ENCODE data around the gene BRD1.
A peak's percentile ranks its signal among the peaks of the same experiment; 100 is the strongest.

BRD1 gene

DNA sequence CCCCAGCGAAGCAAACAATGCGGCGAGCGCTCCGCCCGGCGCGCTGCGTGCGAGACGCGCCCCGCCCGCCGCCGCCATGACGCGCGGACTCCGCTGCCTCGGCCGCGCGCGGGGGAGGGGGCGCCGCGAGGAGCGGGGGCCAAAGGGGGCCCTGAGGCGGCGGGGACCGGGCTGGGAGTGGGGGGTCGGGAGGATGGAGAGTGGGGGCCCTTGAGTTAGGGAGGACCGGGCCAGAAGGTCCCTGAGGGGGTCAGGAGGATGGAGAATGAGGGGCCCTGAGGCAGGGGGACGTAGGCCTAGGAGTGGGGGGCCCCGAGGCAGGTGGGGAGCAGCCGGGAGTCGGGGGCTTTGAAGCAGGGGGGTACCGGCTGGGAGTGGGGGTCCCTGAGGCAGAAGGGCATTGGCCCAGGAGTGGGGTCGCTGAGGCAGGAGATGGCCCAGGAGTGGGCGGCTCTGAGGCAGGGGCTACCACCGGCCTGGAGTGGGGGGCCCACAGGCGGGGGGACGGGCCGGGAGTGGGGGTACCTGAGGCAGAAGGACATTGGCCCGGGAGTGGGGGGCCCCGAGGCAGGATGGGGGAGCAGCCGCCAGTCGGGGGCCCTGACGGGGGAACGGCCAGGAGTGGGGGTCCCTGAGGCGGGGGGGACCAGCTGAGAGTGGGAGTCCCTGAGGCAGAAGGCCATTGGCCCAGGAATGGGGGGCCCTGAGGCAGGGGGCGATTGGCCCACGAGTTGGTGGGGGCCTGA, at the start of gene BRD1:
Gene BRD1 (minus strand): TSS at position 21 of the 746 bp plus-strand sequence. CDS start 3,556 bp downstream, outside the sequence.
- peak; percentile 51 to 56 for DNase-seq

DNA sequence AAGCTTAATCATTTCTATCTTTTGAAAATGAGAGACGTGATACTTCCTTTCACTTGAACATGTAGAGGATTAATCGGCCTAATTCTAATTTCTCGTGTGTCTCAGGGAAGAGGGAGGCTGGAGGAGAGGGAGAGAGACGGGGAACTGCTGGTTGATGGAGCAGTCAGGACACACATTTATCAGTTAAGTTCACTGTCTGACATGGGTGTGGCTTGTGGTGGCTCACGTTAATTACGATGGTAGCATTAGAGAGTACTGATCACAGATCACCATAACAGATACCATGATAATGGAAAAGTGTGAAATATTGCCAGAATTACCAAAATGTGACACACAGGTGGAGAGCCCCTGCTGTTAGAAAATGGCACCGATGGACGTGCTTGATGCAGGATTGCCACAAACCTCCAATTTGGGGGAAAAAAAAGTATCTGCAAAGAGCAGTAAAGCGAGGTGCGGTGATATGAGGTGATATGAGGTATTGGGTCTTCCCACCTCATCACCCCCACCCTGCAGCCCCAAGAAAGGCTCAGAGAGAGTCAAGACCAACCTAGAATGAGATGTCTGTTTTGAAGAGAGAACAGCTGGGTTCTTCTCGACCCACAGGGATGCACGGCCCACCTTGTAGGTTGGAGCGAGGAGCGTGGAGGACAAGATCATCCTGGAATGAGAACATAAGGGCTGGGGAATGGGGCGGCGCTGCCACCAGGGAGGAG, 45.7 kb upstream of the BRD1 start:
- DNase-seq: no peak

DNA sequence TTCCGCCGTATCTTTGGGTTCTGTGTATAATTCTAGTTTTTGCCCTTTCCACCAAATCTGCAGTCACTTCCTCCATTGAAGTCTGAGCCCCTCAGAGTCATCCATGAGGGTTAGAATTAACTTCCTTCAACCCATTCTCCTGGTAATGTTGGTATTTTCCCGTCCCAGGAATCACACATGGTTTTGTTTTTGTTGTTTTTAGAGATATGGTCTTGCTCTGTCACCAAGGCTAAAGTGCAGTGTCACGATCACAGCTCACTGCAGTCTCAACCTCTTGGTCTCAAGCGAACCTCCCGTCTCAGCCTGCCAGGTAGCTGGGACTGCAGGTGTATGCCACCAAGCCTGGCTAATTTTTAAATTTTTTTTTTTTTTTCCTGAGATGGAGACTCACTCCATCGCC, 44.7 kb upstream of the BRD1 start:
- DNase-seq: no peak

DNA sequence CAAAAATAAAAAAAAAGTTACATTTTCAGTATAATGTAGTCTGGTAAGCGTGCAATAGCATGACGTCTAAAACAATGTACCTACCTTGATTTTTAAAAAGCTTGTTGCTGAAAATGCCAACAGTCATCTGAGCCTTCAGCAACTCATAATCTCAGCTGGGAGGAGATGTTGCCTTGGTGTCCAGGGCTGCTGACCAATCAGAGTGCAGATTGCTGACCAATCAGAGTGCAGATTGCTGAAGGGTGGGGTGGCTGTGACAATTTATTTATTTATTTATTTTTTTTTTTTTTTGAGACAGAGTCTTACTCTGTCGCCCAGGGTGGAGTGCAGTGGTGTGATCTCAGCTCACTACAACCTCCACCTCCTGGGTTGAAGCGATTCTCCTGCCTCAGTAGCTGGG, 43.8 kb upstream of the BRD1 start:
- no peak for DNase-seq

DNA sequence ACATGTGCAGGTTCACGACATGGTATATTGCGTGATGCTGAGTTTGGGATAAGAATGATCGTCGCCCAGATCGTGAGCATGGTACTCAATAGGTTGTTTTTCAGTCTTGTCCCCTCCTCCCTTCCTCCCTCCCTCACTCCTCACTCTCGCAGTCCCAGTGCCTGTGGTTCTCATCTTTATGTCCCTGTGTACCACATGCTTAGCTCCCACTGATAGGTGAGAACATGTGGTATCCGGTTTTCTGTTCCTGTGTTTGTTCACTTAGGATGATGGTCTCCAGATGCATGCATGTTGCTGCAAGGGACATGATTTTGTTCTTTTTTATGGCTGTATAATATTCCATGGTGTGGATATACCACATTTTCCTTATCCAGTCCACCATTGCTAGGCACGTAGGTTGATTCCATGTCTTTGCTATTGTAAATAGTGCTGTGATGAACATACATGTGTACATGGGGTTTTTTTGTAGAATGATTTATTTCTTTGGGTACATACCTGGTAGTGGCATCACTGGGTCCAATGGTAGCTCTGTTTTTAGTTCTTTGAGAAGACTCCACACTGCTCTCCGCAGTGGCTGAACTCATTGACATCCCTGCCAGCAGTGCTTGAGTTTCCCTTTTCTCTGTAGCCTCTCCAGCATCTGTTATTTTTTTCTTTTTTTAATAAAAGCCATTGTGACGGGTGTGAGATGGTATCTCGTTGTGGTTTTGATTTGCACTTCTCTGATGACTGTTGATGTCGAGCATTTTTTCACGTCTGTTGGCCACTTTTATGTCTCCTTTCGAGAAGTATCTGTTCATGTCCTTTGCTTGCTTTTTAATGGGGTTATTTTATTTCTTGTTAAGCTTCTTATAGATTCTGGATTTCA, 42.4 kb upstream of the BRD1 start:
- DNase-seq: peak; percentile 21 to 71

DNA sequence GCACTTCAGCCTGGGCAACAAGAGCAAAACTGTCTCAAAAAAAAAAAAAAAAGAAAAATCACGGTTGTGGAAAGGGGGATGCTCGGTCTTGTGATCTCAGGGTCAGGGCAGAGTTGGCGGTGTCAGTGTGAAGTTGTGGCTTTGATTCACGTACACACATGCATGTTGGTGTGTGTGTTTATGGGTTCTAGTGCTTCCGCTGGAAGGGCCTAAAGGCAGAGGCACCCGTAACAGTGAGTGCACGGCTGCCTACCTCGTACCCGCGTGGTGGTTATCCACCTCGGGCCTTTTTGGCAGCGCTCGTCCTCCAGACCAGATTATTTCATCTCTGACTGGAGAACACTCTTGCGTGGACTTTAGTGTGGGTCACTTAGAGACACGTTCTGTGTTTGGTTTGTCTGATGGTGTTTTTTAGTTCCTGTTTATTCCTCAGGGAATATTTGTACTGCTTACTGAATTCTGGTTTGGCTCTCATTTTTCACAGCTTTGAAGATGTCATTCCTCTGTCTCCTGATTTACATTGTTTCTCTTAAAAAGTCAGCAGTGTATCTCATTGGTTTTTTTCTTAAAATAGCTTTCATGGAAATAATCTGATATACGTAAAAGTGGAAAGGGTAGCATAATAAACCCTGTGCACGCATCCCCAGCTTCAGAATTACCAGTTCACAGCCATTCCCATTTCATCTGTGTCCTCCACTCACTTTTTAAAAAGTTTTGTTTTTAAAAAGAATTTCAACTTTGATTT, 41.6 kb upstream of the BRD1 start:
- no peak for DNase-seq

DNA sequence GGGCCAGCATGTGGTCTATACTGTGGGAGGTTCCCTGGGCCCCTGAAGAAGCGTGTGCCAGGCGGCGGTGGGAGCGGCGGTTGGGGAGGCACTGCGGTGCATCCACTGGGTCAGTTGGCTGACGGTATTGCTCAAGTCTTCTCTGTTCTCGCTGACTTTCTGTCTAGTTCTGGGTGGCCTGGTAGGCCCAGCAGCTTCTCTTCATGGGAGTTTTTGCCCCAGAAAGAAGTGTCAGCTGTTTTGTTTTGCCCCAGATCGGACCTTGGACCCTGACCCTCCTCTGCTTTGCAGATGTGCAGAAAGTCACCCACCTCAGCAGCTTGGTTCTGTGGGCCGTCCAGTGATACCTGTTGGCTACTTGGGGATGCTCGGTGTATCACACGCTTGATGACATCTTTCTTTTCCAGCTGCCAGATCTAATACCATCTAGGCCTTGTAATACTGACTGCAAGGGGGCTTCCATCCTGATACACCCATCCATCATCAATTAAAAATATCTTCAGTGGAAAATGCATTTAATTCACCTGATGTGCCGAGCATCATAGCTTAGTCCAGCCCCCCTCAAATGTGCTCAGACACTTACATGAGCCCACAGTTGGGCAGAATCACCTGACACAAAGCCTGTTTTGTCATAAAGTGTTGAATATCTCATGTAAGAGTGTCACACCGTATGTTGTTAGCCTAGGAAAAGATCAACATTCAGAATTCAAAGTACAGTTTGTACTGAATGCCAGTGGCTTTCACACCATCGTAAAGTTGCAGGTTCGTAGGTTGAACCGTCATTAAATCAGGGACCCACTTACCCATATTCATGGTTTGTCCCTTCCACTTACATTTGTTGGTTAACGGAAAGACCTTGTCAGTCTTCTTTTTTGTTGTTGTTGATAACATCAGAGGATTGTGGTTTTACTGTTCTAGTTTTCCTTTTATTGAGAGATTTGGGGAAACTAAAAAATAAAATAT, 39.9 kb upstream of the BRD1 start:
- peak in 1 of 2 donors; percentile 51 for DNase-seq

DNA sequence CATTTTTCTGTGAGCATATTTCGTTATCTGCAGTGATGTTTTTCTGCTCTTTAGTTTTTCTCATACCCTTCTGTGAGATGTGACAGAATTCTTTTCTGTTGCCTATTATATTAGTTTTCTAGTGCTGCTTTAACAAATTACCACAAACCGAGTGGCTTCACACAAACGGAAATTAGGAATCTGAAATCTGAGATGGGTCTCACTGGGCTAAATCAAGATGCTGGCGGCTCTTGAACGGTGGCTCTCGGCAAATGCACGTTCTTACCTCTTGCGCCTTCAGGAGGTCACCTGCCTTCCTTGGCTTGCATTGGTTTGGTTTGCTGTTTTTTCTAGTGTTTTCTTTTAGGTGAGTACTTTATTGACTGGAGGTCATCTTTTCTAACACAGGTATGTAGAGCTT, 39.0 kb upstream of the BRD1 start:
- DNase-seq: no peak

DNA sequence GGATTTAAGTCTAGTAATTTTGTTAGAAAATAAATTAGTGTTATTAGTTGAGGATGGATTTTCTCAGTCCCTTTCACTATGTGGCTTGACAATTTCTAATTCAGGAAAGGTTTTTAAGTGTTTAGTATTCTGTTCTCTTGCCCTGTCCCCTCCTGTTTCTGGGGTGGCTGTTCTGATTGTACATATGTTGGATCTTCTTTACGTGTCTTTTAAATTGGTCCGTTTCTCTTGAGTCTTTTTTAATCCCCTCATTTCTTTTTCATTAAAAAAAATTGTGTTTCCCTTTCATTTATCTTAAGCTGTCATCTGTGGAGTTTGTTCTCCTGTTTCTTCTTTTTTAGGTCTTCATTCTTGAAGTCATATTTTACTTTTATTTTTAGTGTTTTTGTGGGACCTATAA, 38.5 kb upstream of the BRD1 start:
- DNase-seq: no peak

DNA sequence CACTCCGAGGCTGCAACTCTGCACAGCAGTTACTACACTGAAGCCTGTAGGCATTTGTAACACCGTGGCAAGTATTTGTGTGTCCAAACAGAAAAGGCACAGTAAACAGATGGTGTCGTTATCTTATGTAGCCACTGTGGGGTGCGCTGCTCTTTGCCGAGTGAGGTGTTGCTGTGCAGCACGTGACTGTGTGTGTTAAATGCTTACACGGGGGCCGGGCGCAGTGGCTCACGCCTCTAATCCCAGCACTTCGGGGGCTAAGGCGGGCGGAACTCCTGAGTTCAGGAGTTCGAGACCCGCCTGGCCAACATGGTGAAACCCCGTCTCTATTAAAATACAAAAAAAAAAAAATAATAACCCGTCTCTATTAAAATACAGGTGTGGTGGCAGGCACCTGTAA, 37.5 kb upstream of the BRD1 start:
- no peak for DNase-seq

DNA sequence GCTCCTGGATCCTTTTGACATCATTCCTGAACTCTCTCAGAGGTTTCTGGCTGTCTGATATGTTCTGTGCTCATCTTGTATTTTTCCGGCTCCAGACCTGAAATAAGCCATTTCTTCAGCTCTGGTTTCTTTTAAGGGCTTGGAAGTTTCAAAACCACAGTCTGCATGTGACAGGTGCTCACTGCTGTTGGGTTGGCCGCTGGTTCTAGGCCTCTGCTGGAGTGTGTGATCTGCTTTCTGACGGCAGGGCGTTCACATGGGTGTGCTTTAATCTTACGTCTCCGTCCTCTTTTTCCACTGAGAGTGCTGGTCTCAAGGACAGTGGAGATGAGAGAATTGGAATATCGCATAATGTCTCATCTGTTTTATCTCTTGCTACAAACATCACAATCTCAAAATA, 36.3 kb upstream of the BRD1 start:
- no peak for DNase-seq

DNA sequence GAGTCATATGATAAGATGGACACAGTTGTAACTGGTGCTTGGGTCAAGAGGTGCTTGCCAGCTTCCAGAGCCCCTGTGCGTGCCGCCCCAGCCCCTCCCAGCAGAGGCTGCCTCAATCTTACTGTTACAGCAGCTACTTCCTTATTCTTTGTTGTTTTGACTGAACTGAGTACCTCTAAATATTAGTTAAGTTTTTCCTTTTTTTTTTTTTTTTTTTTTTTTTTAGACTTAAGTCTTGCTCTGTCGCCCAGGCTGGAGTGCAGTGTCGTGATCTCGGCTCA, 34.8 kb upstream of the BRD1 start:
- DNase-seq: no peak

DNA sequence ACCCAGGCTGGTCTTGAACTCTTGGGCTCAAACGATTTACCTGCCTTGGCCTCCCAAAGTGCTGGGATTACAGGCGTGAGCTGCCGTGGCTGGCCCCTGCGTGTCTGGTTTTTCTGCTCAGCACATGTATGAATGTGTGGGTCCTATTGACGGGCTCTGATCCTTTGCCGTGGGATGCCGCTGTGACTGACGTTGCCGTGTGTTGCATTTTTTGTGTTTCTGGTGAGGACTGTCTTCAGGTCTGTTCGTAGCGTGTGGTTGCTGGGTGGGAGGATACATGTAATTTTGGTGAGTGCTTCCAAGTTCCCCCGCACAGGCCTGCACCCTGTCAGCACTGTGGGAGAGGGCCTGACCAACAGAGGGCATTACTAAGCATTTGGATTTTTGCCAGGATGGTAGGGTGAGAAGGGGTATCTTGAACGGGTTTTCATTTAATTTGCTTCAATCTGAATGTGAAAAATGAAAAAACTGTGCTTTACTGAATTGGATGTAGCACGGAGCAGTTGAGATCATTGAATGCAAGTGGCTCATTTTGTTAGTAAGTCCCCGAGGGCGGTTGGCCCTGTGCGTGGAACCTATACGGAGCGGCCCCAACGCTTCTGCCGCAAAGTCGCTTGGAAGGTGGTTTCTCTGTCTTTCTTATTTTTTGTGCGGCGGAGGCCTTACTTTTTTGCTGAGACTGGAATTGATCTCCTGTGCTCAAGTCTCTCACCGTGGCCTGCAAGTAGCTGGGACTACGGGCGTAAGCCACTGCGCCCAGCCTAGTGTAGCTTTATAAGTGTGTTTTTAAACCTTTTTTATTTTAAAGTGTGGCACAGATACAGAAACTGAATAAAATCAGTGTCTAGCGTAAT, 34.2 kb upstream of the BRD1 start:
- DNase-seq: no peak

DNA sequence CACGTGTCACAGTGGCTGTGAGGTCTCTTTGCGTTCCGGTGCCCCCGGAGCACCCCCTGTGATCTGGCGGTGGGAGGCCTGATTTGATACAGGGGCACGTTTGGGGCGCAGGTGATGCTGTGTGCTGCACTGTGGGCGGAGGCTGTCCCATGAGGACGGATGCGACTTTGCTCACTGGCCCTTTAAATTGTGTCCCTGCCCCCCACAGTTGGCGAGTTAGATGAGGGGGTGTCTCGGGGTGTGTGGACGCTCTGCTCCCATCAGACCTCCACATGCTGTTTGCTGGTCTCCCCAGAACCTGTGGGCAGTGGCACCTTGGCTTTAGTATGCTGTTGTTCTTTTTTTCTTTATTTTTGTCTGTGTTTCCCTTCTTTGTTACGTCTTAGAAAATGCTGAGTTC, 31.2 kb upstream of the BRD1 start:
- DNase-seq: no peak

DNA sequence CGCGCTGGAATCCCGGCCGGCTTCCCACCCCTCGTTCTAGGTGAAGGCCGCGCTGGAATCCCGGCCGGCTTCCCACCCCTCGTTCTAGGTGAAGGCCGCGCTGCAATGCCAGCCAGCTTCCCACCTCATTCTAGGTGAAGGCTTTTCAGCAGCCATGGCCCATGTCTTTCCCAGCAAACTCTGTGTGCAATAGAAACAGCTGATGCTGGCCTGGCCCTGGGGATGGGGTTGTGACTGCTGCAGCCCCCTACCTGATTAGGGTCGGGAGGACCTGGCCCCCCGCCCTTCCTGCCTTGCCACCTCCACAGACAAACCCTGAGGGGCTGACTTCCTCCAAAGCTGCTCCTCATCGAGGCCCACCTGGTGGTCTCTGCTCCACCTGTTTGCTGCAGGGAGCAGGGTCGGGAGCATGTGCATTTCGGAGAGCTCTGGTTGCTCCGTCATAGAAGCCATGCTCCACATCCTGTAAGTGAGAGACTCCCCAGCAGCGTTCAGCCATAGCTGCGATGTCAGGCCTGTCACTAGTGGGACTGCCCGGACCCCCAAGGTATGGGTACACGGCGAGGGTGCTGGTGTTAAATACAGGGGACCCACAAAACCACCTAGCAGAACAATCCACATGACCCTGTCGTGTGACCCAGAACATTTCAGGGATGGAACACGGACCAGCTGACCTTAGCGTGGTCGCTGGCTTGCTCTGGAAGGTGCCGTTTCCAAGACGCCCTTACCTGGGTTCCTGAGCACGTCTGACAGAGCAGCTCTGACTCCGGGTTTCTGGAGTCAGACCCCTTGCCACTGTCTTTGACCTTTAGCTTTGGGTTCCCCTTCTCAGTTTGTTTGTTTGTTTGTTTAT, 29.3 kb upstream of the BRD1 start:
- no peak for DNase-seq

DNA sequence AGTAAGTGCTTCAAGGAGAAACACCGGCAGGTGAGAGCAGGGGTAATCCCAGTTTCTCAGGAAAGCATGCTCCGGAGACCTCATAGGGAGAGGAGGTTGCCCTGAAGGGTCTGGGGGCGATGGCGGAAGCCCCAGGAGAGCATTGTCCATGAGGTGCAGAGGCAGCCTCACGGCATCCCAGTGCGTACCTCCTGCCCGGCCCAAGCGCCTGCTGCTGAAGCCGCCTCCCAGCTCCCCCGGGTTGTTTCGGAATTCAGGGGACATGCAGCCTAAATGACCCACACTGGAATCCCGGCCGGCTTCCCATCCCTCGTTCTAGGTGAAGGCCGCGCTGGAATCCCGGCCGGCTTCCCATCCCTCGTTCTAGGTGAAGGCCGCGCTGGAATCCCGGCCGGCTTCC, 28.7 kb upstream of the BRD1 start:
- no peak for DNase-seq

DNA sequence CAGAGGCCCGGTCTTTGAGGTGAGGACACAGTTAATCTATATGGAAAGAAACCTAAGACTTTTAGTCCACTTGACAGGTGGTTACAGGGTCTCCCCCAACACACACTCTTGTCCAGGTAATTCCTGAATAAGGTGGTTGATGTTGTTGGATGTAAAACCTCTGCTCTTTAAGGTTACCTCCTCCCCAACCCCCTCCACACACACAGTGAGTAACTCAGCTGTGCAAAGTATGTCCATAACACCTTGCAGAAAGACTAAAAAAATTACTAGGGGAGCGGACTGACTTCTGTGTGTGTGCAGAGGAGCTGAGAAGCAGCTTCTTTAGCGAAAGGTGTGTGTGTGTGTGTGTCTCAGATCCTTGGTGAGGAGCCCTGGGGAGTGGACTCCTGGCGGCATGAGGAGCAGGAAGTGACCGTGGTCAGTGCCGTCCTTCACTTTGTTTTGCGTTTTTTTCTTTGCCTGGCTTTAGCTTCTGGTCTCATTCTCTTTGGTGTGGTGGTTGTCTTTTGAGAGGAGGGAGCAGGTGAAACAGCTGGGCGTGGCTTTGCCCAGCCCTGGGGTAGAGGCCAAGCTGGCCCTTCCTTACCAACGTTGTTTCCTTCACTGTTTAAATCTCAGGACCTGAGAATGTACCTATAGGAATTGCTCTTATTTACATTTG, 27.7 kb upstream of the BRD1 start:
- DNase-seq: peak in 1 of 2 donors; percentile 16

DNA sequence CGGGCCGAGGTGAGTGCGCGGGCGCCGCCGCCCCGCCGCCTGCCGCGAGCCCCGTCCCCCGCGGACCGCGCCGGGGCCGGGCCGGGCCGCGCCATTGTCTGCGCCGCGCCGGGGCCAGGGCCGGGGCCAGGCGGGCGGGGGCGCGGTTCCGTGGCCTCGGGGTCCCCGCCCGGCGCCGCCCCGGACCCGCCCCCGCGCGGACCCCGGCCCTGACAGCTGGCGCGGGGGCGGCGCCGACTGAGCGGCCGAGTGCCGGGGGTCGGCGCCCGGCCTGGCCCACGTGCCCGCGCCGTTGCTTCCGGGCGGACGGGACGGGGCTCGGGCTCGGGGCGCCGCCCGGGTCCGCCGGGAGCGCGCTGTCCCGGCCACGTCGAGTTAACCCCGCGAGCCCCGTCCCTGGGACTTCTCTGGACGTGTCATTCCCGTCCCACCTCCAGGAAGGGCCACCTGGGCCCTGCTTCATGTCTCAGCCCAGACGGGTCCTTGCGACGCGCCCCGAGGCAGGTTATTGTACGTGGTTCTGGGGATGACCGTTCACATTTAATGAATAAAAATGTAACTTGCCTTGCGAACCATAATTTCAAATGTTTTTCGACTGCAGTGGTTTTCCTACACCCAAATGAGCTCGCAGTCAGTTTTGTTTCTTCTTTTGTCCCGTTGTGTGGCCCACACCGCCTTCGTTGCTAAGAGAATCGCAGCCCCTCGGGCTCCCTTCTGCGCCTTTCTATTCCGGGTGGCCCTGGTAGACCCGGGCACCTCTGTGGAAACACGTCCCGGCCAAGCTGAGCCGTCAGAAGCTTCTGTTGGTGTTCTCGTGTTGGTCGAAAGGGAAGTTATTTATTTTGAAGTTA, 26.5 kb upstream of the BRD1 start:
- DNase-seq: peak; percentile 22 to 29

All from CD4-positive, alpha-beta T cell treated with Interleukin-4 for 1 hour (primary cell).